GM19395 (cell line): ENCODE results near the gene SEMA3G.

ENCODE experiments used
- ATAC-seq: cut with Tn5 transposase; IDR thresholded peaks from one replicate; pipeline ENCODE4 v1.9.1; 2021; ENCODE audit warnings: mild to moderate bottlenecking, moderate library complexity; ENCODE audit not compliant: unreplicated experiment

SEMA3G gene

GRCh38 chr3:52423173-52423572 lies 21.7 kb downstream of the SEMA3G start:
- no peak for ATAC-seq

- ATAC-seq = no peak
Observed at GRCh38 chr3:52422669-52423068, 22.2 kb downstream of the SEMA3G start.

GRCh38 chr3:52420388-52420787 lies 24.5 kb downstream of the SEMA3G start:
- ATAC-seq = no peak

GRCh38 chr3:52415800-52416199 lies 29.1 kb downstream of the SEMA3G start:
- no peak for ATAC-seq

GRCh38 chr3:52408466-52408865 lies 36.4 kb downstream of the SEMA3G start:
- ATAC-seq = no peak

- ATAC-seq = no peak
Observed at GRCh38 chr3:52407779-52408178, 37.1 kb downstream of the SEMA3G start.

GRCh38 chr3:52406791-52407510 lies 38.0 kb downstream of the SEMA3G start:
- ATAC-seq = no peak

GRCh38 chr3:52406231-52406661 lies 38.7 kb downstream of the SEMA3G start:
- ATAC-seq = no peak

- ATAC-seq = no peak
Observed at GRCh38 chr3:52405601-52406110, 39.2 kb downstream of the SEMA3G start.

- ATAC-seq = no peak
Observed at GRCh38 chr3:52405066-52405465, 39.8 kb downstream of the SEMA3G start.

- no peak for ATAC-seq
Observed at GRCh38 chr3:52404391-52404790, 40.5 kb downstream of the SEMA3G start.

- no peak for ATAC-seq
Observed at GRCh38 chr3:52403955-52404354, 40.9 kb downstream of the SEMA3G start.

GRCh38 chr3:52403271-52403841 lies 41.5 kb downstream of the SEMA3G start:
- no peak for ATAC-seq

- ATAC-seq = no peak
Observed at GRCh38 chr3:52402706-52403270, 42.1 kb downstream of the SEMA3G start.

- no peak for ATAC-seq
Observed at GRCh38 chr3:52402101-52402521, 42.8 kb downstream of the SEMA3G start.

GRCh38 chr3:52401551-52401950 lies 43.4 kb downstream of the SEMA3G start:
- no peak for ATAC-seq

- no peak for ATAC-seq
Observed at GRCh38 chr3:52401021-52401420, 43.9 kb downstream of the SEMA3G start.

- ATAC-seq = no peak
Observed at GRCh38 chr3:52400275-52400793, 44.6 kb downstream of the SEMA3G start.

- ATAC-seq = no peak
Observed at GRCh38 chr3:52399593-52399992, 45.3 kb downstream of the SEMA3G start.

GRCh38 chr3:52399131-52399530 lies 45.8 kb downstream of the SEMA3G start:
- no peak for ATAC-seq

GRCh38 chr3:52398670-52399081 lies 46.2 kb downstream of the SEMA3G start:
- no peak for ATAC-seq
